OCI-LY1 (cell line): ENCODE data around the gene CCDC40.

Source experiments
- CTCF ChIP-seq: fragments of 200-600 bp; sonication (generic), shearing (Covaris generic); IDR thresholded peaks from 2 replicates; pipeline ENCODE4 v1.5.1; 2017; ENCODE audit warnings: mild to moderate bottlenecking, antibody characterized with exemption, low read length, moderate library complexity, mixed read lengths
- EZH2 ChIP-seq: fragments of 200-600 bp; sonication (generic), shearing (Covaris generic); IDR thresholded peaks from 2 replicates; pipeline ENCODE4 v1.8.0; 2017; ENCODE audit warnings: borderline replicate concordance, mixed run types, mild to moderate bottlenecking, antibody characterized with exemption, low read length, moderate library complexity, mixed read lengths

GRCh38 chr17:80043963-80044362 lies 7.5 kb downstream of the CCDC40 start:
- TF ChIP-seq EZH2 (no peak), CTCF (no peak)
